ENCODE data around the gene LRMDA. TPM values are rescaled to one million over a fixed set of nuclear protein-coding genes. Genes with fewer than 3 reads are reported as not detected.

LRMDA gene
- total RNA-seq, 1 experiment from 2014 or later: not detected

DNA sequence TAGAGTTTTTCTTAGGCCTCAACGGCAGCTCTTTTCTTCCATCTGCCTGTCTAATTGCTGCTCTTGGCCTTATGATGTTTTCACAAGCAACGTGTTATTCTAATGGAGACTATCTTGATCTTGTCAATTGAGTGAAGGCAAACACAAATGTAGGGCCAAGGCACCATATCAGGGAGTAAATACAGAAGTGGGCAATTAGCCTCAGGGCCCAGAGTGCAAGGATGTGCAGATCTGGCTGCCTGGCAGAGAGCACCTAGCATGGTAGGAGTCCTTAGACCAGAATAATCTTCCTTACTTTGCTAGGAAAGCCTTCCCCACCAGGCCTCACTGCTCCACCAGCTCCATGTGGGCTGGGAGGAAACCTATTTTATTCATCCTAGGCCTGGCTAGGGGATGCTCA lies 590.9 kb downstream of the LRMDA start:
- no peak for DNase-seq (ENCODE audit: low spot score)

DNA sequence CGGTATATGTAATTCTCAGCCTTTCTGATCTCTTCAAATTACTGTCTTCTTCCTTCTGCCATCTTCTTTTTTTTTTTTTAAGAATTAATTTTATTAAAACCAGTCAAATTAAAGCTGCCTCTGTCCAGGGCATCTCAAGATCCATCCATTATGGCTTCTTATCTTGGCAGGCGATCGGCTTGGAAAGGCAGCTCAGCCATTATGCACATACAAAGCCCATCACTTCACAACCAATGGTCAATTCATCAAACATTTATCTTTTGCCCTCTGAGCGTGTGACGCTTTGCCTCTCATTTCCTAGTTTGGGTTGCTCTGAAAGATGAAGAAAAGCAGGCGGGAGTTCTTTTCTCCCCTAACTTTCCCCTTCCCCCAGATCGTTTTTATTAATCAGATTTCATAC lies 591.6 kb downstream of the LRMDA start:
- DNase-seq (ENCODE audit: low spot score): no peak

DNA sequence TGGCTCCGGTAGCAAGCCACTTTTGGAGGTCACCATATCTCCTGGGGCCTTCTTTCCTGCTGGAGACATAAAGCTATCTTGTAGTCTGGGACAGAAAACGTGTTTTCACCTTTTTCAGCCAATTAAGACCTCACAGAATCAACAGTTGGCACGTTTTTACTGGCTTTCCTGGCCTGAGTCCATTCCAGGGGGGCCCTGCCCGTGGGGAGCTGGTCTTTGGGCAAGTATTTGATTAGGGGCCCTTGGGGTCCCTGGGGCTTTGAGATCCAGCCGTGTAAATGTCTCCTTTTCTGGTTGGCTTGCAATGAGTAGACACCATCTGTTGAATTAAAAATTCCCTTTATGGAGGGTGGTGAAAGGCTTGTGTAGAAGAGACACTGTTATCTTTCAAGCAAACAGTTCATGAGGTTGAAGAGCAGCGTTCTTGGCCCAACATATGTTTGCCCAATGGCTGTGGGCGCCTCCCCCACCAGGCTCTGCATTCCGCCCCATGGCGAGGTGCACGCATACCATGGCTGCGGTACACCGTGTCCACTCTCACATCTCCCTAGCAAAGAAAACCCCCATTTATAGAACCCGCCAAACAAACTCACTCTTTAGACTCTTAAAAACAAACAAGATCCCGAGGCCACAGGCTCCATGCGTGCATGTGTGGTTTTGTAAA lies 593.2 kb downstream of the LRMDA start:
- DNase-seq (ENCODE audit: low spot score): no peak

DNA sequence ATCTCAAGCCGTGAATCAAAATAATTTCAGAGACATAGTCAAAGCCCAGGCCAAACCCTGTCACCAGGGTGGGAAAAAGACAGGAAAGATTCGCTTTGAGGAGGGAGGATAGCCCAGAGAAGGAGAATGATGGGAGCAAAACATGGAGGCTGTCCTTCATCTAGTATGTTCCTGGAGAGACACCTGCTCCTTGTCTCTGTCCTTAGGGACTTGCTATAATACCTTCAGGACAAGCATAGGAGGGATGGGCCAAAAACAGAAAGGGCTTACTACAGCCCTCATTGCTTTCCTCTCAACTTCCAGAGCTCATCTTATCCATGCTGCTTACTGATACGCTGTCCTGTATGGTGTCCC lies 593.7 kb downstream of the LRMDA start:
- no peak for DNase-seq (ENCODE audit: low spot score)

DNA sequence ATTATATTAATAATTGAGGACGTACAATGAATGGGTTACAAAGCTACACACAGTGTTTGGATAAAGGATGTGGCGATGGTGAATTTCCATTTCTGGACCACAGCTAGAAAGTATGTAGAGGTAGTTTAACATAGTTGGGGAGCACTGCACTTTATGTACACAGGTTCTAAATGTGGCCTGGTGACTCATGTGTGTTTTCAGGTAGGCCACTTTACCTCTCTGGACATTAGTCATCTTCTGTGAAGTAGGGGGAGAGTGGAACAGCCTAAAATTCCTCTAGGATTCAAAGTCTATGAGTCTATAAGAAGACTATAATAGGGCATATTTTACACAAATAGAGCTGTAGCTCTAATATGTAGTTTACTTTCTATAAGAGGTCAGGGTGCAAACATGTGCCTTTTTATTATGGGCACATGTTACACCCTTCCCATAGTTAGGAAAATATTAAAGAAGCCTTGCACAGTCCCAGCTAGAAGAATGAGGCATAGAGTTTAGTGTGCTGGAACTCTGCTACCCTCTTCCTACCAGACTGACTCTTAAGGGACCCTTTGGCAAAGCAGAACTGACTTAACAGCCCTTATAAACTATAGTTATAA lies 594.9 kb downstream of the LRMDA start:
- no peak for DNase-seq (ENCODE audit: low spot score)

DNA sequence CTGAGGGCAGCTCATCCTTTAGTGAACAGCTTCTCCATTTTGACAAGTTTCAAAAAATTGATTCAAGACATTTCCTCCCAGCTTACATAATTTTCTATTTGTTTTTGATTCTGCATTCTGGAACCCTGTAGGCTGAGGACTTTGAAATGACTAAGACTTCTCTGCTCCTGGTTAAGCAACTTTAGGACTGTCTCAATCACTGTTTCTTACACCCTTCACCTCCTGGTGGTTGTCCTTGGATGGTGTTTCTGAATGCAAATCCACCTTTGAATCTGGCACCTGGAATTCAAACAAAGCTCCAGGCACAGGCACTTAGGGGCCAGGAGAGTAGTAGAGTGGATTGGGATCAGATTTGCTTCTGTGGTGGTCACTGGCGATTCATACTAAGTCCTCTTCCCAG lies 595.5 kb downstream of the LRMDA start:
- no peak for DNase-seq (ENCODE audit: low spot score)

DNA sequence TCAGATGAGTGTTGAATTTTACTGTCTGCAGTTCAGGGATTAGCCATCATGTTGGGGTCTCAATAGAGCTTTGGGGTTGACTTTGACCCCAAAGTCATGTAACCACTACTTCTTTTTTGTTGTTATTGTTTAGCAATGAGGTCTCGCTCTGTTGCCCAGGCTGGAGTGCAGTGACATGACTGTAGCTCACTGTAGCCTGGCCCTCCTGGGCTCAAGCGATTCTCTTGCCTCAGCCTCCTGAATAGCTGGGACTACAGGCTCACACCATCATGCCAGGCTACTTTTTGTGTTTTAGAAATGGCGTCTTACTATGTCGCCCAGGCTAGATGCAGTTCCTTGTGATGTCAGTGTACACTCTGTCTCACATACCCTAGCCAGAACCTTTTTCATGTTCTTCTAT lies 598.4 kb downstream of the LRMDA start:
- DNase-seq (ENCODE audit: low spot score): no peak

DNA sequence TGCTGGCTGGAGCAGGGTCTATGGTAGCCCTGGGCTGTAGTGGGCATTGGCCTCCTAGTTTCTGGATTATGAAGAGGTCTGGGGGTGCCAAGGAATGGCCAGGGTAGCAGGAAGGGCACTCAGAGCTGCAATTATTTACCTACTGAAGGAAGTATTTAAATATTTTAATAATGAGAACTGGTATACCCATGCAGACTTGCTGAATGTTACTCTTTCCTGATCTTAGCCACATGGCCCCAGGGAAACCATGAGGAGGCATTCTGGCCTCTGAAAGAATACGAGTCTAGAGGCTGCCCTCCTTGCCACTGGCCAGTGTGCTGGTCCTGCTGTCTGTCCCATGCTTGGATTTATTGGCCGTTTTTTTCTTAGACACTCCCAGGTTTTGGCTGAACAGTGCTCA lies 599.7 kb downstream of the LRMDA start:
- DNase-seq (ENCODE audit: low spot score): no peak

DNA sequence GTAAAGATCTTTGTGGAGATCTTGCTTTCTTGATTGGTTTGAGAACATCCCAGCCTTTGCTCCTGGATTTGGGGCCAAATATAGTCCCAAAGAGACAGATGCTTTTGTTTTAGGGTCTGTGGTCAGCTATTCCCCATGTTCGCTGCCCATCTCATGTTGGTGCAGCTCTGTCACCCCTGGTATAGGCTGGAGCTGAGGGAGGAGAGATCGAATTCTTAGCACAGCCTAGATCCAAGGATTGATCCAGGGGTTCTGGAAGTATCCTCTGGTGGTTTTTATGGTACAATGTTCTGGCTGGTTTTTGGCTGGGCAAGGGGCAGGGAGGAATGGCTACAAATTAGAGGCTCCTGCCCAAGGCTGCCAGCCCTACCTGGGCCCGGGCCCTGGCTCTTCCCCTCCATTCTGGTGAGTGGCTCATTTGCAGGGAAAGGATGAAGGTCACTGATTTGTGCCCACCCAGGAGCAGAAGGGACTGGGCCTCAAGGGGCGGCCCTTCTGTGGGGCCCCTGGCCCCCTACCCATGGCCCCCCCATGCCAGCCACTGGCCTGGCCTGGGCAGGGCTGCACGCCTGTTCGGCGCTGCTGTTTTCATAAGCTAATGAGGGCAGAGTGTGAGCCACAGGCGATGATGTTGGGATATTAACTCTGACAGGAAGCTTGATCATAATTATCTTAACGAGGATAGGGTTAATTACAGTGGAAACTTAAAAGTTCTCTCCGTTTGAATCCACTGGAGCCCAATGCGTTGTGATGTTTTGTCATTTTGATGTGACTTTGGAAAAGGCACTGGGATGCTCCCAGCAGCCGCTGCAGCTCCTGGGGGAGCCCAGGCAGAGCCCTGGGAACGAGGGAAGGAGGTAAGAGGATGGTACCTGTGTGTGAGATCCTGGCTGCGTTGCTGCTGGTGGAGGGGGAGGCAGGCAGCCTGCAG lies 600.6 kb downstream of the LRMDA start:
- no peak for DNase-seq (ENCODE audit: low spot score)

DNA sequence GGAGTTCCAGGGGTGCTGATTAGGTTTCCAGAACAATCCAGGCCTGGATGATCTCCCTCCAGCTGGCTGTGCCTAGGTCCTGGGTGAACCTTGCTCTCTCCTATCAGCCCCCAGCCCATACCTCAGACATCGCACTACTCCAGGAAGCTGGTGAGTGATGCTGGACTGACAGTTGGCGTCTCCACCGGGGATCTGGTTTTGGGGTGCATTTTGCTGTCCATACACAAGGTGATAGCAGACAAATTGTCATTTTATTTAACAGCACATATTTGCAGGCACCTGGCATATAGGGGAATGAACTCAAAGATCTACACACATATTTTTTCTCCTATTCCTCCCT lies 601.2 kb downstream of the LRMDA start:
- DNase-seq (ENCODE audit: low spot score): no peak

DNA sequence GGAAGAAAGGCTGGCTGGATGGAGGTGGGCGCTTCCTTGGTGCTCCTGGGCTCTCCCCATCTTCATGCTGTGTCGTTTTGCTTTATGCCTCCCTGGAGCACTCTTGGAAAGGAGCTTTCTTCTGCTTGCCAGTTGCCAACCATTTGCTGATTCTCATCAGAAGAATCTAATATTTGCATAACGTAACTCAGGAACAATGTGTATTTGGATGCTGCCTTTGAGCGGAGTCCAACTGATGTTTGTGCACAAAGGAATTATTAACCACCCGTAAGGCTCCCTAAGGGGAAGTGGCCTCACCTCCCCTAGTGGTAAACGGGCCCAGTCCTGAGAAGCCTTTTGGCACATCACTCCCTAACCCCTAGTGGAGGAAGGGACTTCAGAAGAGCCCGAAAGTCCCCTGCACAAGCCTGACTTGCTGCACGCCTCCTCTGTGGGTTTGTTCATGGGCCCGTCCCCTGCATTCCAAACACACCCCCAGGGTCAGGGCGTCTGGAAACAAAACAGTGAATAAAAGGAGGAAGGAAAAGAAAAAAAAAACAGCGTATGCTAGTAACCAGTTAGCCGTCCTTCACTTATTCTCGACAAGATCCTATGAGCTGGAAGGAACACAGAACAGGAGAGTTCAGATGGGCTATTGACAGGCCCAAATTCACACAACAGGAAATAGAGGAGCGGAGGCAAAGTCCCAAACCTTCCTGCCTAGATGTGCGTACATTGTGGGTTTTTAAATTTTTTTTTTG lies 602.2 kb downstream of the LRMDA start:
- peak; percentile 14 for DNase-seq (ENCODE audit: low spot score)

DNA sequence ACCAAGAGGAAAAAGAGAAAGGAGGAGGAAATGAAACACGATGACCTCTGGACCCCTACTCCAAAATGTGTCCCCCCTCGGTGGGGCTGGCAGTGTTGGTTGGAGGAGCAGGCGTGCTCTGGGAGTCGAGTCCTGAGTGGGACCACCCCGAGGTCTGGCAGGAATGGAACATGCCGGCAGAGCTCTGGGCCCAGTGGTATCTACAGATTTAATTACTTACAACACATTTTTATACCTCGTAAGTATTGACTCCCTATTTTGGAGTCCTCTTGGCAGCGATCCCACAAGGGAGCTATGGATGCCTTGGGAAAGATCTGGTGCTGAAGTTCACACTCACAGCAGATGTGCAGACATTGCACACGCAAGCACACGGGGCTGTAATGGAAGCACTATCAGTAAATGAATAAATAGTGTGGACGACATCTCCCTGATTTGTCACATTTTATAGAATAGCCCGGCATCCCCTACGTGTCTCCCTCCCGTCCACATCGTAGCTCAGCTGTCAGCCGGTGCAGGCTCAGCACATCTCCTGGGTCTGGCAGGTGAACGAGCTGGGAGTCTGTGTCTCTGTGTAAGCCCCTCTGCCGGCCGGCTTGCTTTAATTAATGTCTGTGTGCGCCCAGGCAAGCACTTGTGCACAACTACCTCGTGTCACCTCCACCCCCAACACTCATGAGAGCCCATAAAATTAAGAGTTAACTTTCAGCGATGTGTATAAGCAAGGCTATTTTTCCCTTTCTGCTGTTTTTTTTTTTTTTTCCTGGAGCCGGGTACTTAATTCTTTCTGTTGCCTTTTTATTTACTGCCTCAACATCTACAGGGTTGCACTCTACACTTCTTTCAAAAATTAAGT lies 603.2 kb downstream of the LRMDA start:
- DNase-seq (ENCODE audit: low spot score): no peak

DNA sequence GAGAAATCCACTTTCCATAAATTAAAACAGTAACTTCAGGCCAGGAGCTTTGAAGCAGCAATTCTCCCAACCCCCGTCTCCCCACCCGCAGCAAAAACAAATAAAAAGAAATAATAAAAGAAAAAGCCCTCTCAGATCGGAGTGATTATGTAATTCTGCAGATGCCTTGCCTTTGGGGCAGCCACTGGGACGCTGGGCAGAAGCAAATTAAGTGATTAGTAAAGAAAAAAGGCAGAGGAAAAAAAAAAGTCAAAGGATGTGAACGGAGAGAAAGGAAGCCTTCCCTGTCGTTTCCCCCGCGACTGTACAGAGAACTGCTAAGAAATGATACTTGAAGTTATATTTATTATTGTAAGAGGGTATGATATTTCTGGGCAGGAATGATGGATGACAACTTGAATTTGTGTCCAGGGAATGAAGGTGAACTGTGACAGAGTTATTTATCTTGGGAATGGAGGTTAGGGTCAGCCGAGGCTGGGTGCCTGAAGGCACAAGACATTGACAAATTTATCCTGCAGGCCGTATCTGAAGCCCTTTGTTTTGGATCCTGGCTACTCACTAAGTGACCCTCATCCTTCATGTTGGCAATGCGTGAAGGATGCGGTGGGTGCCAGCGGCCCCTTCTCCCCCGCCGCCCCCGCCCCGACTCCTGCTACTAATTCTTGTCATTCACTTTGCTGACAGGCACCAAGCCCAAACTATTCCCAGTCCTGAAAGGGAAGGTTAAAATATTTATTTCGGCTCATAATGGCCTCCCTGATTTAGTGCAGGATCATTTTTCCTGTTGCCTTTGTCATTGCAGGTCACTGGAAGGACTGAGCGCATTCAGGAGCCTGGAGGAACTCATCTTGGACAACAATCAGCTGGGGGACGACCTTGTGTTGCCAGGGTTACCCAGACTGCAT lies 604.0 kb downstream of the LRMDA start:
- DNase-seq (ENCODE audit: low spot score): no peak

DNA sequence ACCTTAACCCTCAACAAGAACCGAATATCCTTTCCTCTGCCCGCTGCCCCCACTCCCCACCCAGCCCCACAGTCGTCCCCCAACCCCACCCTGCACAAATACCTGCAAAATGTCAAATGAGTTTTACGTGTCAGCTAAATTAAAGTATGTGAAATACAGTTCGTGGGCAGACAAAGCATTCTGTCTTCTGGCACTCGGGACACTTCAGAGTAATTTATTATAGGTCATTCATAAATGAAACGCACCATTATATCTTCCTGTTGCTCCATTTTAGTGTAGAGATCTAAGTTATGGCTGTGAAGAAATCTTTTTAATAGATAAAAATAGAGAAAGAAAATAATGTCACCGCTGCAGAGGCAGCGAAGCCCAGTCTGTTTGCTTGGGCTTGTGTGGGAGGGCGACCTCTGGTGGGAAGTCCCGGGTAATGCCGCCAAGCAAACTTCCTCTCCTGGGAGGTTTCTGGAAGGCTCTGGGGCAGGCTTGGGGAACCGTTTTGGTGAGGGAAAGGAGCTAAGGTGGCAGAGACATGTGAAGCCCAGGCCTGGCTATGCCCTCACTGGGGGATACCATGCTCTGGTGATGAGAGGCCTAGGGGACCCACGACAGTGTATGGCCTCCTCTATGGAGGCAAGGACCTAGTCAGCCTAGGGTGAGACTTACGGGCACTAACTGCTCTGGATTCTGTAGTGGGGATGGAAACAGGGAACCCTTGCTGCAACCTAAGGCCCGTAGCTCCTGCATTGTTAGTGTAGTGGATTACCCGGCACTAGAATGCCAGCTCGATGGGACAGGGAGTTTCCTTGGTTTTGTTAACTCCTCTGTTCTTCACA lies 604.9 kb downstream of the LRMDA start:
- DNase-seq (ENCODE audit: low spot score): peak; percentile 54

DNA sequence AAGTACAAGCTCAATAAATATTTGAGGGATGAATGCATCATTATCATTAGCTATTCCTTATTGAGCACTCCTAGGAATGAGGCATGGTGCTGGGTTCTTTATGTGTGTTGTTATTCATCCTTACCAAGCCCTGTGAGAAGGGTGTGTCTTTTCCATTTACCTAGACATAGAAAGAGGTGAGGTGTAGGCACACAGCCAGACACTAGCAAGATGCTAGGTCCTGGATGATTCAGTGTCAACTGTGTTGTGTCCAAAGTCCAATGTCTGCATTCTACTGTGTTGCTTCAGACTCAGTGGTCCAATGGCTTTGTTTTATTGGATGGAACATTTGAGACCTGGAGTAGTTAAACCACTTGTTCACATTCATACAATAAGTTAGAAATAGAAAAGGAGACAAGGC lies 605.5 kb downstream of the LRMDA start:
- DNase-seq (ENCODE audit: low spot score): no peak

DNA sequence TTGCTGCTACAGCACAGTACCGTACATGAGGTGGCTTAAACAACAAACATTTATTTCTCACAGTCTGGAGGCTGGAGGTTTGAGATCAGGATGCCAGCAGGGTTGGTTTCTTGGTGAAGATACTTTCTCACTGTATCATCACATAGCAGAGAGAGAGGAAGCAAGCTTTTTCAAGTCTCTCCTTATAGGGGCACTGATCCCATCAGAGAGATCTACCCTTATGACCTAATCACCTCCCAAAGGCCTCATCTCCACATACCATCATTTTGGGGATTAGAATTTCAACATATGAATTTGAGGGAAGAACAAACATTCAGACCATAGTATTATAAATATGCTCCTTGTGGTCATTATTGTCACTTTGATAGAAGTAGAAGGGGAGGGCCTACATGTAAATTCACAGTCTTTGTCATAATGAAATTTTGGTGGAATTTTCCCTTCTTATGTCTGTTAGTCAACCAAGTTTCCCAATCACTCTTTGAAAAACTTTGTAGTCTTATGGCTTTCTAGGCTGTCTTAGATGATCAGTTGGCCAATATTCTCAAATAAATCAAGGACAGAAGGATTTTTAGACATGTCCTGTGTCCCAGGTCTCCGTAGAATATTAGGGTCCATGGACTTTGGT lies 606.2 kb downstream of the LRMDA start:
- no peak for DNase-seq (ENCODE audit: low spot score)

DNA sequence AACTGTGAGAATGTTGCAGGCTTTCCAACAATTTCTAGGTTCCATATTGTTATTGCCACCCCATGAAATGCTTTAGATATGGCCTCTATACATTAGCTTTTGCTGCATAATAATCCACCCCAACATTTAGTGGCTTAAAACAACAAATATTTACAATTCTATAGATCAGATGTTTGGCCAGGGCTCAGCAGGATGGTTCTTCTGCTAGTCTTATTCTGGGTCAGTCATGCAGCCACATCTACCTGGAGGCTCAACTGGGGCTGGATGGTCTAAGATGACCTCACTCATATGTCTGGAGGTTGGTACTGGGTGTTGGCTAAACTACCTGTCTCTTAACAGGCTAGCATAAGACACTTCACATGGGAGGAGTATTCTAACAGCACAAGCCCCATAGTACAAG lies 607.3 kb downstream of the LRMDA start:
- no peak for DNase-seq (ENCODE audit: low spot score)

DNA sequence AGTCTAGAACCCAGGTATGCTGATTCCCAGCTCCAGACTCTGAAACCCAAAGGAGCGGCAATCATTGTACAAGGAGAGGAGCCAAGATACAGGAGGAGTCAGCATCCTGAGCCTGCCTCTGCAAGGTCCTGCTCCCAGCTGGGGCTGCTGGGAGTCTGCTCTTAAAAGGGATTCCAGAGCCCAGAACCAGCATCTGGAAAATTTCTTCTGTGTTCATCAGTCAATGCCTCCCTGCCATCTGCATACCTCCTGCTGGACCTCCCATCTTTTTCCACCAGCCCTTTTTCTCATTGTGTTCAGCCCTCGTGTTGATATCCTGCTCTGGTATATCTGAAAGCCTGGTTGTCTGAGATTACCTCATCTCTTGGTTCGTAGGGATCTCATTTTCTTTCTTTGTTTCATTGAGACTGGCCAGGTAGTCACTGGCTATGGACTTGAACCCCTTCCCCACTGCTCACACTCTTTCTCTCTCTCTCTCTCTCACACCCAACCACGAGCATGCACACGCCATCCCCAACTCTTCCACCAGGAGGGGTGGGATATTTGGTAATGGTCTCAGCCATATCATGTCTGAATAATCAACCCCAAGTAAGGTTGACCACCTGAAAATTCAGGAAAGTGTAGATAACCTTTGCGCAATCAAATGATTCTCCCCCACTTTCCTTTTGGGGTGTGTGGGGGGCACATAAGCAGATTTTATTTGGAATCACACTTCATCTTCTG lies 608.8 kb downstream of the LRMDA start:
- no peak for DNase-seq (ENCODE audit: low spot score)

All from HT-29 (cell line).